Astrocyte of the spinal cord (primary cell): Measurements from ENCODE around the gene BRD7.

Experiments used
- DNase-seq: peaks from one replicate; pipeline ENCODE4 v3.0.0; 2011; ENCODE audit warnings: low read depth, low spot score
- H3K4me3 ChIP-seq: 2 replicates; pipeline ENCODE4 v1.5.1; 2011; ENCODE audit warnings: low read depth, mild to moderate bottlenecking, low read length, moderate library complexity
- CTCF ChIP-seq: IDR thresholded peaks from 2 replicates; pipeline ENCODE4 v1.5.1; 2012; ENCODE audit warnings: low read depth, mild to moderate bottlenecking, low read length, inconsistent platforms
- in situ Hi-C: cut with HindIII; loops from 2 replicates; pipeline ENCODE4 v1.10.0; 2017; ENCODE audit warnings: low sequenced_read_pairs

BRD7 gene

GRCh38 chr16:50390914-50391716 lies 22.3 kb upstream of the BRD7 start:
- DNase-seq: no peak
- TF ChIP-seq CTCF: no peak
- in situ Hi-C loops: no loop called here
- H3K4me3 ChIP-seq: no peak overlapping the region

- TF ChIP-seq CTCF: no peak
- H3K4me3 ChIP-seq: no peak overlapping the region
- no peak for DNase-seq
- in situ Hi-C loops: no loop called here
Measured at GRCh38 chr16:50390371-50390771, 21.6 kb upstream of the BRD7 start.

GRCh38 chr16:50389900-50390299 lies 21.1 kb upstream of the BRD7 start:
- TF ChIP-seq CTCF: no peak
- in situ Hi-C loops: no loop called here
- no peak for DNase-seq
- no peak overlapping the region for H3K4me3 ChIP-seq

- no peak overlapping the region for H3K4me3 ChIP-seq
- TF ChIP-seq CTCF: no peak
- DNase-seq: no peak
- in situ Hi-C loops: no loop called here
Measured at GRCh38 chr16:50388496-50388895, 19.7 kb upstream of the BRD7 start.

- in situ Hi-C loops: no loop called here
- TF ChIP-seq CTCF: no peak
- H3K4me3 ChIP-seq: no peak overlapping the region
- no peak for DNase-seq
Measured at GRCh38 chr16:50386774-50387173, 18.0 kb upstream of the BRD7 start.

- no peak for DNase-seq
- TF ChIP-seq CTCF: no peak
- in situ Hi-C loops: no loop called here
- H3K4me3 ChIP-seq: no peak overlapping the region
Measured at GRCh38 chr16:50386139-50386538, 17.4 kb upstream of the BRD7 start.
